HG03457 (cell line): ENCODE measurements around the gene TFB1M.
A peak's percentile ranks its signal among the peaks of the same experiment; 100 is the strongest.
"Not testable (repeated sequence)": the region's sequence is repeated elsewhere in the genome, so short reads cannot be mapped to it uniquely, and the experiment has no call there.

ENCODE experiments used
- ATAC-seq: cut with Tn5 transposase; IDR thresholded peaks from one replicate; pipeline ENCODE4 v1.9.1; 2021; ENCODE audit warnings: moderate number of reproducible peaks; ENCODE audit not compliant: unreplicated experiment

TFB1M gene

DNA sequence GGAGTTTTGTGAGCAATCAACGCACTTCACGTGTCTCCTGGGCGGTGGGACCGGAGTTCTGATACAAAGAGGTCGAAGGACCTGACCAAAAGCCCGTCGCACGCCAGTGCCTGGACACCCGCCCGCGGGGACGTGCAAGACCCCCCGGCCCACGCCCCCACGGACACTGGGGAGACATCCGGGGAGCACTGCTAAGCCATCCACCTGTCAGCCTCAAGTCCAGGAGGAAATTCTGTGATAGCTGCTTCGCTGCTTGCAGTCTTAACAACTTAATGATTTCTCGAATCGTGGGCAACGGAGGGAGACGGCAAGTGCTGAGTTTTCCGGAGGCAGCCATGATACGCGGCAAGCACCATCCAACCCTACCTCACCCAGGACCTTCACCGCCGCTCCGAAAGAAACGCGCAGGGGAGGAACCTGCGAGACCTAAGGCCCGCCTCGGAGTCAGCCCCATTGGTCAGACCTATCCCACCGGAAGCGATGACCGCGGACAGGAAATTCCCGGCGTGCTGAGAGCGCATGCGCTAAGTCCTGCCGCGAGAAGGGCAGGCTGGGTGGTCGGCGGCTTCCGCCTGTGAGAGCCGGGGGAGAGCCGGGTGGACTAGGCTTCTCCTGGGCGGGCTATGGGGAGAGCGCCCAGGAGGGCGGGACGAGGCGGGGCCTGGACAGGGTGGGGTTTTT lies at the start of gene TFB1M:
Gene TFB1M (minus strand): TSS at position 393 of the 681 bp plus-strand sequence. CDS start 56 bp downstream, at position 337.
- ATAC-seq = peak; percentile 96

DNA sequence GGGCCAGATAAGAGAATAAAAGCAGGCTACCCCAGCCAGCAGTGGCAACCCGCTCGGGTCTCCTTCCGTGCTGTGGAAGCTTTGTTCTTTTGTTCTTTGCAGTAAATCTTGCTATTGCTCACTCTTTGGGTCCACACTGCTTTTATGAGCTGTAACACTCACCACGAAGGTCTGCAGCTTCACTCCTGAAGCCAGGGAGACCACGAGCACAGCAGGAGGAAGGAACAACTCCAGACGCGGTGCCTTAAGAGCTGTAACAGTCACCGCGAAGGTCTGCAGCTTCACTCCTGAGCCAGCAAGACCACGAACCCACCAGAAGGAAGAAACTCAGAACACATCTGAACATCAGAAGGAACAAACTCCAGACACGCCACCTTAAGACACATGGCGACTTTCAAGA lies 49.7 kb upstream of the TFB1M start:
- not testable (repeated sequence) for ATAC-seq

DNA sequence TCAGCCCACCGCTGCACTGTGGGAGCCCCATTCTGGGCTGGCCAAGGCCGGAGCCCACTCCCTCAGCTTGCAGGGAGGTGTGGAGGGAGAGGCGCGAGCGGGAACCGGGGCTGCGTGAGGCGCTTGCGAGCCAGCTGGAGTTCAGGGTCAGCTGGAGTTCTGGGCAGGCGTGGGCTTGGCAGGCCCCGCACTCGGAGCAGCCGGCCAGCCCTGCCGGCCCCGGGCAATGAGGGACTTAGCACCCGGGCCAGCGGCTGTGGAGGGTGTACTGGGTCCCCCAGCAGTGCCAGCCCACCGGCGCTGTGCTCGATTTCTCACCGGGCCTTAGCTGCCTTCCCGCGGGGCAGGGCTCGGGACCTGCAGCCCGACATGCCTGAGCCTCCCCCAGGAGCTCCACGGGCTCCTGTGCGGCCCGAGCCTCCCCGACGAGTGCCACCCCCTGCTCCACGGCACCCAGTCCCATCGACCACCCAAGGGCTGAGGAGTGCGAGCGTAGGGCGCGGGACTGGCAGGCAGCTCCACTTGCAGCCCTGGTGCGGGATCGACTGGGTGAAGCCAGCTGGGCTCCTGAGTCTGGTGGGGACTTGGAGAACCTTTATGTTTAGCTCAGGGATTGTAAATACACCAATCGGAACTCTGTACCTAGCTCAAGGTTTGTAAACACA lies 48.8 kb upstream of the TFB1M start:
- not testable (repeated sequence) for ATAC-seq

DNA sequence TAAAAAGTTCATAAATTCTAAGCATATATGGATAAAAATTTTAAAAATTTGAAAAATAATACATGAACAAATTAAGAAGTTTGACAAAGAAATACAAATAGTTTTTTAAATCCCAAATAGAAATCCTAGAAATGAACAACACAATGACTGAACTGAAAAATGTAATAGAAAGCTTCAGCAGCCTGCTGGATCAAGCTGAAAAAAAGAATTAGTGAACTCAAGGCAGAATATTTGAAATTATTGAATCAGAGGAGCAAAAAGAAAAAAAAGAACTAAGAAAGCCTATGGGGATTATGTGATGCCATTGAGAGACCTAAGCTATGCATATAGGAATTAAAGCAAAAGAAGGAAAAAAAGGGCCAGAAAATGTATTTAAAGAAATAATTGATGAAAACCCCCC lies 39.9 kb upstream of the TFB1M start:
- no peak for ATAC-seq

DNA sequence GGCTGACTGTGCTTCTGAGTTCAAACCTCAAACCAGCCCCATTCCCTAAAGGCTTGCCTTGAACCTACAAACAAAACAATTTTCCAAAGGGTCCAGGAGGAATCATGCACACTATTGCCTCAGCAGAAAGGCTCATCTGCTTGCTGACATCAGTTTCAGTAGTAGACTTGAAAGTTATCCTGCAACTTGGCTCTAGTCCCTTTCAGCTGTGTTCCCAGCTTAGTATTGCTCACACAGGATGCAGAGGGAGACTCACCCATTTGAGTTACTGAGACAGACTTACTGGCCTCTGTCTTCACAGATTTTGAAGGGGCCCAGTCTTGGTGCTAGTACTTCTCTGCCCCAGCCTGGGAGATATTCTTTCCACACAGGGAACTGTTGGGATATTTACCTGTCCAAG lies 38.5 kb upstream of the TFB1M start:
- ATAC-seq = no peak

DNA sequence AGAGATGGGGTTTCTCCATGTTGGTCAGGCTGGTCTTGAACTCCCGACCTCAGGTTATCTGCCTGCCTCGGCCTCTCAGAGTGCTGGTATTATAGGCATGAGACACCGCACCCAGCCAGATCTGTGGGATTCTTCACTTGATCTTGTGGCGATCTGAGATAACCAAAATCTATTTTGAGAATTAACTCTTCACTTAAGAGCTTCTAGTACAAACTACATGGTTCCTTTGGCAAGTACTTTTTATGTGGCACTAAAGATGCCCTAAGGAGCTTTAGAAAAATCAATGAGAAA lies 37.8 kb upstream of the TFB1M start:
- no peak for ATAC-seq

DNA sequence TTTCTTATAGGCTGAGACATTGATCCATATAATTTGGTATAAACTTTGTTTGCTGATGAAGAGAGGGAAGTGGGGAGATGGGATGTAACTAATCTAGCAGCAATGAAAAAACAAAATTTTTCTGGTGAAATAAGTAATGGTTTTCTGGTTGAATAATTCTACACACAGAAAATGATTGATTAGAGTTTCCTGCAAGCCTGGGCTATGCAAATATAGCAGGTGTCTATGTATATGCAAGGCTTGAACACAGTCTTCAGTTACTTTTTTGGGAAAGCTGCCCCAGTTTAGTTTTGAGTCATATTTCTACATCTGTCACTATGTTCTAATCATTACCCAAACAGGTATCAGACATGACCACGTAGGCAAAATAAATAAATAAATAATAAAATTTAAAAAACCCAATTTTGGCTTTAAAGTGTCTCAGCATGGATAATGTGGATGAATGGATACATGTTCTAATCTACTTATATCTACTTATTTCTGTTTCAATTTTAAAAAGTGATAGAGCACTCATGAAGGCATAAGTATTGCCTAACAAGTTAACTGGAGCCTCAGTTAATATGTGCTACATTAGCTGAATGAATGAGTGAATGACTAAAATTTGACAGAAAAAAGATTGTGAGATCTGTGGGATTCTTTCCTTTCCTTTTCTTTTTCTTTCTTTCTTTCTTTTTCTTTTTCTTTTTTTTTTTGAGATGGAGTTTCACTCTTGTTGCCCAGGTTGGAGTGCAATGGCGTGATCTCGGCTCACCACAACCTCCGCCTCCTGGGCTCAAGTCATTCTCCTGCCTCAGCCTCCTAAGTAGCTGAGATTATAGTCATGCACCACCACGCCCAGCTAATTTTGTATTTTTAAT lies 37.2 kb upstream of the TFB1M start:
- ATAC-seq = peak; percentile 94

DNA sequence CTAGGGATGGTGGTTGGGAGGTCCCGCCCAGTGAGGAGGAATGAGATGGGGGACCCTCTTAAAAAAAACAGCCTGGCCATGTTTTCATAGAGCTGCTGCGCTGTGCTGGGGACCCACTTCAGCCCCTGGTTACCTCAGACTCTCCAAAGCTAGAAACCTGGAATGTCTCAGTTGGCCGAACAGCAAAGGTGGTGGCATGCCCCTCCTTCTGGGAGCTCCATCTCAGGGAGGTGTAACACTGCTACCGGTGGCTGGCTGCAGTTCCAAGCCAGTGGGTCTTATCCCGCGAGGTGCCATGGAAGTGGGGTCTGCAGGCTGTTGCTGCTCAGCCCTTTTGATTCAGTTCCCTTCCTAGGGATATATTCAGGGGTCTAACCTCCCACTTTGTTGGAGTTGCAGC lies 35.7 kb upstream of the TFB1M start:
- no peak for ATAC-seq

DNA sequence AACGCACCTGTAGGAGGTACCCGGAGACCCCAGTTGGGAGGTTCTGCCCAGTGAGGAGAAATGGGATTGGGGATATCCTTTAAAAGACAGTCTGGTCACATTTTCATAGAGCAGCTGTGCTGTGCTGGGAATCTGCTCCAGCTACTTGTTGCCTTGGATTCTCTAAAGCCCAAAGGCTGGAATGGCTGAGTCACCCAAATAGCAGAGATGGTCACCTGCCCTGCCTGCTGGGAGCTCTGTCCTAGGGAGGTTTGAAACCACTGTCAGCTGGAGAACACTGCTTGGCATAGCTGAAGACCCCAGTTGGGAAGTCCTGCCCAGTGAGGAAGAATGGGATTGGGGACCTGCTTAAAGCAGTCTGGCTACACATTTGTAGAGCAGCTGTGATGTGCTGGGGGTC lies 34.8 kb upstream of the TFB1M start:
- no peak for ATAC-seq

DNA sequence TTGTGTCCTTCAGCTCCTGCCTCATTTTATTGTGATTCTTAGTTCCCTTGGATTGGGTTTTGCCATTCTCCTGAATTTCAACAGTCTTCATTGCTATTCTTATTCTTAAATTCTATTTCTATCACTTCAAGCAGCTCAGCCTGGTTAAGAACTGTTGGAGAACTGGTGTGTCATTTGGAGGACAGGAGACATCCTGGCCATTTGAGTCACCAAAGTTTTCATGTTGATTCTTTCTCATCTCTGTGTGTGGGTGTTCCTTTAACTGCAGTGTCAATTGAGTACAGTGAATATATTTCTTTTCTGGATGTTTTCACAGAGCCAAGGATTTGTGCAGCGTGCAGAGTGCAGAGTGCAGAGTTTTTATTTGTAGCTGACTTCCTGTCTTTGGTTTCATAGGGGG lies 33.5 kb upstream of the TFB1M start:
- no peak for ATAC-seq

DNA sequence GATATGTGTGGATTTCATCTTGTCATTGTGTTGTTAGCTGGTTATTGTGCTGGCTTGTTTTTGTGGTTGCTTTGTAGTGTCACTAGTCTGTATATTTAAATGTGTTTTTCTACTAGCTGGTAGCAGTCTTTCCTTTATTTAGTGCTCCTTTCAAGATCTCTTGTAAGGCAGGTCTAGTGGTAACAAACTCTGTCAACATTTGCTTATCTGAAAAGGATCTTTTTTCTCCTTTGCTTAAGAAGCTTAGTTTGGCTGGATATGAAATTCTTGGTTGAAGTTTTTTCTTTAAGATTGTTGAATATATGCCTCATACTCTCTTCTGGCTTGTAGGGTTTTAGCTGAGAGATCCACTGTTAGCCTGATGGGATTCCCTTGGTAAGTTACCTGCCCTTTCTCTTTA lies 32.7 kb upstream of the TFB1M start:
- no peak for ATAC-seq

DNA sequence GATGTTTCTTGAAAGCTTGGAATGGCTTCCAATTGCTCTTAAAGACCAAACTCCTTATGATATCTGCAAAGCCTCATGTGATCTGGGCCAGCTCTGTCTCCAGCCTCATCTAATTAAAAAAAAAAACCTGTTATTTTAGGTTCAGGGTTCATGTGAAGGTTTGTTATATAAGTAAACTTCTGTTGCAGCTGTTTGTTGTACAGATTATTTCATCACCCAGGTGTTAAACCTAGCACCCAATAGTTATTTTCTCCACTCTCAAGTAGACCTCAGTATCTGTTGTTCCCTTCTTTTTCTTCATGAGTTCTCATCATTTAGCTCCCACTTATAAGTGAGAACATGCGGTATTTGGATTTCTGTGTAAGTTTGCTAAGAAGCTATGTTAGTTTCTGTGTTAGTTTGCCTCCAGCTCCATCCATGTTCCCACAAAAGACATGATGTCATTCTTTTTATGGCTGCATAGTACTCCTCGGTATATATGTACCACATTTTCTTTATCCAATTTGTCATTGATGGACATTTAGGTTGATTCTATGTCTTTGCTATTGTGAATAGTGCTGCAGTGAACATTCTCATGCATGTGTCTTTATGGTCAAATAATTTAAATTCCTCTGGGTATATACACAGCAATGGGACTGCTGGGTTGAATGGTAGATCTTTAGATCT lies 30.2 kb upstream of the TFB1M start:
- ATAC-seq = no peak

DNA sequence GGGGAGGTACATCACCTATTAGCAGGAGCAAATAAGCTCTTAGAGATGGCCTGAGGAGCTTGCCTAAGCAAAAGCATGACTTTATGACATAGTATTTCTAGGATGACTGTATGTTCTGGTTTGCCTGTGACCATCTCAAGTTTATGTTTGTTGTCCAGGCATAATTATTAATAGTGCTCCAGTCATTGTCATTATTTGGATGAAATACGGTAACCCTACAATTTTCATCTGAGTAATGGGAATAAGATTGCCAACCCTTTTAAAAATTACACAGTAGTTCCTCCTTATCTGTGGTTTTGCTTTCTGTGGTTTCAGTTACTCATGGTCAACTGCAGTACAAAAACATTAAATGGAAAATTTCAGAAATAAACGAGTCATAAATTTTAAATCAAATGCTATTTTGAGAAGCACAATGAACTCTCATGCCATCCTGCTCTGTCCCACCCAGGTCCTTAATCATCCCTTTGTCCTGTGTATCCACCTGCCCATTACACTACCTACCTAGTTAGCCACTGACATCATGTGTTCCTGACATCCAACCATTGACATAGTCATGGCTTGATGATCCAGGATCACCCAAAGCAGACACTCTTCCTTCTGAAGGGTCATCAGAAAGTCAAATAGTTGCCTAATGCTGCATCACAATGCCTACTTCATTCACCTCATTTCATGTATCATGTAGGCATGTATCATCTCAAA lies 27.0 kb upstream of the TFB1M start:
- peak; percentile 65 for ATAC-seq

DNA sequence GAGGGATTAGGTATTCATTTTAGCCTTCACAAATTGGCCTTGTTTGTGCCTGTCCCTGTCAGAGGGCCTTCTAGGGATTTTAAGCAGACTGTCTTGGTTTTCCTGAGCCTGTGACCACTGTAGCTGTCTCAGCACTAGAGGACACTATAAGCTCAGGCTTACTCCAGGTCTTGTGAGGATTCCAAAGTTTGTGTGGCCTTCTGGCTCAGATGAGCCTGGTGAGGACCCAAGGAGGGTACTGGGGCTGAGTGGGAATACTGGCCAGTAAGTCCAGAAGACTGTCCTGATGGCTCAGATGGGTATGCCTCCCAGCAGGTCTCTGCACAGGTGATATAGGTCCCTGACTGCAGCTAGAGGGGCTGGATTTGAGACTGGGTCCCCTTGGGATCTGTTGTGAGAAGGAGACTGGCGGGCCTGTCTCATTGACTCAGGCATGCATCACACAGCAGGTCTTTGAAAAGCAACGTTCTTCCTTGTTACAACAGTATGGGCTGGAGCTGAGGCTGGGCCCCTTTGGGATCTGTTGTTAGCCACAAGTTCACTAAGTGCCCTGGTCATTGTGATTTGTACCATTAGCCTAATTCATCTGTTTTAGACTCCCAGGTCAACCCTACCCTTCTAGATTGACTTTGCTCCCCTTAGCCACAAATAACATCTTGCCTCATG lies 26.3 kb upstream of the TFB1M start:
- no peak for ATAC-seq

DNA sequence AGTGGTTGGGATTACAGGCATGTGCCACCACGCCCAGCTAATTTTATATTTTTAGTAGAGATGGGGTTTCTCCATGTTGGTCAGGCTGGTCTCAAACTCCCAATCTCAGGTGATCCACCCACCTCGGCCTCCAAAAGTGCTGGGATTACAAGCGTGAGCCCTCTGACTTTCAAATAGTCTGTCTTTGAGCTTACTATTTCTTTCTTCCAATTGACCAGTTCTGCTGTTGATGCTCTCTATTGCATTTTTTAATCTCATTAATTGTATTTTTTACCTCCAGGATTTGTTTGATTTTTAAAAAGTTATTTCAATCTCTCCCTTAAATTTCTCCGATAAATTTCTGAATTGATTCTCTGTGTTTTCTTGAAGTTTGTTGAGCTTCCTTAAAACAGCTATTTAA lies 25.6 kb upstream of the TFB1M start:
- ATAC-seq = not testable (repeated sequence)

DNA sequence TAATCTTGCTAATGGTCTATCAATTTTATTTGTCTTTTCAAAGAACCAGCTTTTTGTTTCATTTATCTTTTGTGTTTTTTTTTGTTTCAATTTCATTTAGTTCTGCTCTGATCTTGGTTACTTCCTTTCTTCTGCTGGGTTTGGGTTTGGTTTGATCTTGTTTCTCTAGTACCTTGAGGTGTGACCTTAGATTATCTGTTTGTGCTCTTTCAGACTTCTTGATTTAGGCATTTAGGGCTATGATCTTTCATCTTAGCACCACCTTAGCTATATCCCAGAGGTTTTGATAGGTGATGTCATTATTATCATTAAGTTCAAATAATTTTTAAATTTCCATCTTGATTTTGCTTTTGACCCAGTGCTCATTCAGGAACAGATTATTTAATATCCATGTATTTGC lies 24.0 kb upstream of the TFB1M start:
- ATAC-seq = not testable (repeated sequence)

DNA sequence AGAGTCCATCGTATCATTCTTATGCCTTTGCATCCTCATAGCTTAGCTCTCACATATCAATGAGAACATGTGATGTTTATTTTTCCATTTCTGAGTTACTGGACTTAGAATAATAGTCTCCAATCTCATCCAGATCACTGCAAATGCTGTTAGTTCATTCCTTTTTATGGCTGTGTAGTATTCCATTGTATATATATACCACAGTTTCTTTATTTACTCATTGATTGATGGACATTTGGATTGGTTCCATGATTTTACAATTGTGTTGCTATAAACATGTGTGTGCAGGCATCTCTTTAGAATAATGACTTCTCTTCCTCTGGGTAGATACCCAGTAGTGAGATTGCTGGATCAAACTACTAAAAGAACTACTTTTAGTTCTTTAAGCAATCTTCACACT lies 21.0 kb upstream of the TFB1M start:
- no peak for ATAC-seq

DNA sequence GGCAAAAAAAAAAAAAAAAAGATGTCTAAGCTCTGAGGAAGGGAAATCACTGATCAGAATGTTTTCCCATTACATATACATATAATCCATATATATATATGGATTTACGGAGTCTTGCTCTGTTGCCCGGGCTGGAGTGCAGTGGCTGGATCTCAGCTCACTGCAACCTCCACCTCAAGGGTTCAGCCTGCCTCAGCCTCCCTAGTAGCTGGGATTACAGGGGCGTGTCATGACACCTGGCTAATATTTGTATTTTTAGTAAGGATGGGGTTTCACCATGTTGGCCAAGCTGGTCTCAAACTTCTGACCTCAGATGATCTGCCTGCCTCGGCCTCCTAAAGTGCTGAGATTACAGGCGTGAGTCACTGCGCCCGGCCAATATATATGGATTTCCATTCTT lies 19.8 kb upstream of the TFB1M start:
- ATAC-seq = not testable (repeated sequence)

DNA sequence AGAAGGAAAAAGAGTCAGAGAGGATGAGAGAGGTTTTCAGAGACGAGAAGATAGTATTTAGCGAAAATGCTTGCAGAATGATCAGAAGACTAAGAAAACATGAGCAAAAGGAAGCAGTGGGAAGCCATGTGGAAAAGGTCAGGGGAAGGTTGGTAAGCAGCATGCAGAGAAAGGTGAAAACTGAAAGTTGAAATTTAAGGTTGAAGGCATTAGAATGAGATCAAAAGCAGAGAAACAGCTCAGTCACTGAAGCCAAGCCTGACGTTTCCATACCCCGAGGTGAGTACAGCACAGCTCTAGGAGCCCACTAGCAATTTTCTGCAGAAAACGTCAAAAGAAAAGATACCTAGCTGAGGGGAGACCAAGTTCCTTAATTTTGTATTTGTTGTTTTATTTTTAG lies 19.1 kb upstream of the TFB1M start:
- no peak for ATAC-seq

DNA sequence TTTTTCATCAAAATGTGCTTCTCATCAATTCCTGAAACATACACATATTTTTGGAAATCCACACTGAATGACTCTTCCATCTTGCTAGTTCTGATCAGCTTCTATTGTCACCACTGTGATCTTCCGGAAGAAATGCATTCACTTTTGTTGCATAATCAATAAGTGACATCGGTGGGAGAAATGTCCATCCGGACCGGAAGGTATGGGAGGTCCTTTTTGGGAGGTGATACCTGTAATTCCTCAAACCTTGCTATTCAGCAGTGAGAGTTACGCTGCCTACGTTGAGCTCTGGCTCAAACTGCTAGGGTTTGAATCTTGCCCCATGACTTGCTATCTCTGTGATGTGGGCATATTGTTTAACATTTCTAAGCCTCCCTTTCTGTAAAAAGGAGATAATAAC lies 16.6 kb upstream of the TFB1M start:
- ATAC-seq = no peak
